ENCODE results near the gene SLC26A6. TPM values are rescaled to one million over a fixed set of nuclear protein-coding genes. Genes with fewer than 3 reads are reported as not detected.

The SLC26A6 gene
- polyA plus RNA-seq, 3 donors from 2014 or later = 2.2 to 7.8 (median 5.1) TPM

- Mint-ChIP-seq H3K36me3 (peaks cover 0 to 9% (median 8%) of the 10 kb centered on the region in 3 donors), H3K4me1 (no peaks in the 10 kb centered on the region), H3K27me3 (ENCODE audit: low read depth in 3 of 3) (peaks cover 0 to 3% (median 2%) of the 10 kb centered on the region in 3 donors), H3K27ac (no peak overlapping the region), H3K9me3 (no peaks in the 10 kb centered on the region), H3K4me3 (no peak overlapping the region)
- no peak for DNase-seq
Observed at GRCh38 chr3:48674505-48674904, 39.2 kb upstream of the SLC26A6 start.

DNA sequence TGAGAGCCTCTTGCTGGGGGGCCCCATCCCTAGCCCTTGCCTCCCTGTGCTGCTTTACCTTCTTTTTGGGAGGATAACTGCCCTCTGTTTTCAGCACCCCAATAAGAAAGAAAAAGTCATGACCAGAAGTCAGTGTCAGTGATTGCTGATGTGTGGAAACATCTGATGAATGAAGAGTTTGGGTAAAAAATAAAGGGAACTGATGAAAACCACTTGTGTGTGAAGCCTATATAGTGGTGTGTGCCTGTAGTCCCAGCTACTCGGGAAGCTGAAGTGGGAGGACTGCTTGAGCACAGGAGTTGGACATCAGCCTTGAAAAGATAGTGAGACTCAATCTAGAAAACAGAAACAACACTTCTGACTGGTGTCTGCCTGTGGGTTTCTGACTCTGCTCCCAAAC is 37.3 kb upstream of the SLC26A6 start:
- Mint-ChIP-seq H3K4me1 (no peaks in the 10 kb centered on the region), H3K9me3 (no peaks in the 10 kb centered on the region), H3K36me3 (peaks cover 0 to 3% (median 0%) of the 10 kb centered on the region in 3 donors), H3K27me3 (ENCODE audit: low read depth in 3 of 3) (peaks cover 0 to 2% (median 2%) of the 10 kb centered on the region in 3 donors), H3K27ac (no peak overlapping the region), H3K4me3 (no peak overlapping the region)
- no peak for DNase-seq

- Mint-ChIP-seq H3K36me3 (no peaks in the 10 kb centered on the region), H3K4me1 (peaks cover 18 to 24% of the 10 kb centered on the region in 2 donors), H3K9me3 (peaks cover 0 to 2% (median 0%) of the 10 kb centered on the region in 6 donors), H3K27ac (no peak overlapping the region), H3K27me3 (ENCODE audit: low read depth in 3 of 3) (peaks cover 18 to 26% (median 20%) of the 10 kb centered on the region in 3 donors), H3K4me3 (peak overlapping the region in 2 of 5 donors; percentile 27 to 43)
- DNase-seq = no peak
Observed at GRCh38 chr3:48664929-48665328, 29.7 kb upstream of the SLC26A6 start.

DNA sequence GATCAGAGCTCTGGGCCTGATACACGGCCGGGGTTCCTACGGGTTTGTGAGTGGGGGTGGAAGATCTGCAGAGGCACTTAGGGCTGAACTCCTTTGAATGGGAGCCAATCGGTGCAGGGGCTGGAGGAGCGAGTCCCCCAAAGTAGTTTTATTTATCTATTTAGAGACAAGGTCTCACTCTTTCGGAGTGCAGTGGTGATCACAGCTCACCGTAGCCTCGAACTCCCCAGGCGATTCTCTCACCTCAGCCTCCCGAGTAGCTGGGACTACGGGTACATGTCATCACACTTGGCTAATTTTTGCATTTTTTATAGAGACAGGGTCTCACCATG is 29.0 kb upstream of the SLC26A6 start:
- H3K36me3 Mint-ChIP-seq = no peaks in the 10 kb centered on the region
- peaks cover 18 to 30% (median 20%) of the 10 kb centered on the region in 3 donors for H3K27me3 Mint-ChIP-seq (ENCODE audit: low read depth in 3 of 3)
- peaks cover 0 to 2% (median 0%) of the 10 kb centered on the region in 6 donors for H3K9me3 Mint-ChIP-seq
- DNase-seq = no peak
- peak overlapping the region; percentile 76 to 89 (median 81) for H3K4me3 Mint-ChIP-seq
- peak overlapping the region in 2 of 6 donors; percentile 32 to 35 for H3K27ac Mint-ChIP-seq
- peaks cover 18 to 26% of the 10 kb centered on the region in 2 donors for H3K4me1 Mint-ChIP-seq

DNA sequence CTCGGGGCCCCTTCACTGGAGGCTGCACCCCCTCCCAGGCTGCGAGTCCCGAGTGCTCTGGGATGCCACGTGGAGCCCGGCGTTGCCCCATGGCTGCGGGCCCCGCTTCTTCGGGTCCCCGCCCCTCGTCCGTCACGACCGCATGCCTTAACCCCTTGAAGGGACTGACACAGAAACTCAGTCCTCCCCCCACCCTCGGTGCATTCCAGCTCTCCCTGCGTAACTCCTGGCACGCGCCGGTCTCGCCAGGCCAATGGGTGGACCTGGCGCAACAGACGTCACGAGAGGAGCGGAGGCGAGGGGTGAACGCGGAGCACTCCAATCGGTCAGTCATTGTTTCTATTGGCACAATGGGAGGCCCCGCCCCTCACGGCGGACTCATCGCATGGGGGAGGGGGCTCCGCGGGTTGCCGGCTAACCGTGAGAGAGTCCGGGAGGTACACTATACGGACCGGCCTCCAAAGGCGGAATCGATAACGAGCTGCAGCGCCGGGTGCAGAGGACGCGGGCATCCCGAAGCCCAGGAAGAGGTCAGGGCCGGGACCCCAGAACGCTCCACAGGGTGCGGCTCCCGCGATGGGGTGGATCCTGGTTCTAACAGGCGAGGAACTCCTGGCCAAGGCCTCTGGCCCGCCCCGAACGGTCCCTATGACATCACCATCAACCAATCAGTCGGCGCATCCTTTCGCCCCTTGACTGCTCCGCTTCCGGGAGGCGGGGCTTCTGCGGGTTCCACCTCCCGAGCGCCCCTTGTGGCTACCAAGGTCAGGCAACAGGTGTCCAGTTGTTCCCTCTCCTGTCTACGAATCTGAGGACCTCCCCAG is 28.4 kb upstream of the SLC26A6 start:
- DNase-seq = peak; percentile 86 to 87 (median 86)
- Mint-ChIP-seq H3K4me1 (peaks cover 18 to 26% of the 10 kb centered on the region in 2 donors), H3K27me3 (ENCODE audit: low read depth in 3 of 3) (peaks cover 18 to 30% (median 26%) of the 10 kb centered on the region in 3 donors), H3K9me3 (peaks cover 0 to 2% (median 0%) of the 10 kb centered on the region in 6 donors), H3K4me3 (peak overlapping the region; percentile 76 to 89 (median 81)), H3K27ac (peak overlapping the region in 3 of 6 donors; percentile 32 to 46 (median 35)), H3K36me3 (no peaks in the 10 kb centered on the region)

DNA sequence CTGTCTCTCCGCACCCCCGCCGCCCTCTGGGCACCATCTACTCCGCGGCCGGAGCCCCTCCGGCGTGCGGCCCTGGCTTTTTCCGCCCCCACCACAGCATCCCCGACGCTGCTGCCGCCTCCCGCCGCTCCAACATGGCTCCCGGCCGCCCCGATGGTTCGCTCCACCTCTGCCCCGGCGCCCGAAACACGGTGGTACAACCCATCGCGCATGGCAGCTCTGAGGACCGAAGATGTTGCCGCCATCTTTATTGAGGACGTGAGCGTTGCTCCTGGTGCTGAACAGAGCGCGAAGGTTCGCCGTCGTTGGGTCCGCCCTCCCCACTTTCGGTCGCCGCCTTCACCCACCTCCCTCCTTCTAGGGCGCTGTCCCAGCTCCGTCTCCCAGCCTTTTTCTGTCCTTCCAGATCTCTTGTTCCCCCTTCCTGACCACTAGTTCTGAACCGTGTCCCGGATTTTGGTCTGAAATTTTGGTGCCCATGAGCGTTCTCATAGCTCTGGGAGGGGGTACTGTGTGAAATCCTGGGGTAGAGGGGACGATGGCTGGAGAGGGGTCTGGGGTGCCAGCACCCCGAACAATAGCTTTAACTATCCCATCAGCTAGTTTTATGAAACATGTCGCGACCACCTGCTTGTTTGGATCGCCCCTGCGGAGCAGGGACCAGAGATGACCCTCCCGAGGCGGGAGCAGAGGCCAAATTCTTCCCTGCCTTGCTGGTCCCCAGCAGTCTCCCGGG is 27.7 kb upstream of the SLC26A6 start, which contains the start of gene CELSR3:
Gene CELSR3, minus strand, starts transcription at position 134 of the 736 bp plus-strand sequence. CDS start 252 bp downstream, outside the sequence.
- H3K27ac Mint-ChIP-seq = peak within 1 kb of the TSS in 3 of 6 donors; percentile 32 to 57 (median 46)
- peaks cover 18 to 26% of the 10 kb centered on the region in 2 donors for H3K4me1 Mint-ChIP-seq
- peaks cover 0 to 2% (median 0%) of the 10 kb centered on the region in 6 donors for H3K9me3 Mint-ChIP-seq
- peak; percentile 49 to 61 (median 54) for DNase-seq
- peaks cover 18 to 30% (median 27%) of the 10 kb centered on the region in 3 donors for H3K27me3 Mint-ChIP-seq (ENCODE audit: low read depth in 3 of 3)
- H3K4me3 Mint-ChIP-seq = peak within 1 kb of the TSS; percentile 76 to 89 (median 81)
- no peaks in the 10 kb centered on the region for H3K36me3 Mint-ChIP-seq

- Mint-ChIP-seq H3K9me3 (peaks cover 0 to 2% (median 0%) of the 10 kb centered on the region in 6 donors), H3K27ac (no peak overlapping the region), H3K4me1 (peaks cover 18 to 28% of the 10 kb centered on the region in 2 donors), H3K36me3 (no peaks in the 10 kb centered on the region), H3K4me3 (peak overlapping the region in 3 of 5 donors; percentile 60 to 68 (median 66)), H3K27me3 (ENCODE audit: low read depth in 3 of 3) (peaks cover 20 to 32% (median 31%) of the 10 kb centered on the region in 3 donors)
- no peak for DNase-seq
Observed at GRCh38 chr3:48662145-48662752, 27.0 kb upstream of the SLC26A6 start.

- Mint-ChIP-seq H3K4me3 (peak overlapping the region; percentile 60 to 68 (median 62)), H3K27me3 (ENCODE audit: low read depth in 3 of 3) (peaks cover 20 to 32% (median 31%) of the 10 kb centered on the region in 3 donors), H3K36me3 (no peaks in the 10 kb centered on the region), H3K4me1 (peaks cover 18 to 31% of the 10 kb centered on the region in 2 donors), H3K27ac (no peak overlapping the region), H3K9me3 (peaks cover 0 to 2% (median 0%) of the 10 kb centered on the region in 6 donors)
- DNase-seq = peak; percentile 73 to 80 (median 74)
Observed at GRCh38 chr3:48661501-48662144, 26.4 kb upstream of the SLC26A6 start.

GRCh38 chr3:48660800-48661400 is 25.6 kb upstream of the SLC26A6 start:
- H3K27me3 Mint-ChIP-seq (ENCODE audit: low read depth in 3 of 3) = peaks cover 20 to 32% (median 31%) of the 10 kb centered on the region in 3 donors
- peaks cover 18 to 32% of the 10 kb centered on the region in 2 donors for H3K4me1 Mint-ChIP-seq
- H3K9me3 Mint-ChIP-seq = peaks cover 0 to 2% (median 0%) of the 10 kb centered on the region in 6 donors
- DNase-seq = no peak
- no peak overlapping the region for H3K27ac Mint-ChIP-seq
- peak overlapping the region in 1 of 5 donors; percentile 17 for H3K4me3 Mint-ChIP-seq
- H3K36me3 Mint-ChIP-seq = no peaks in the 10 kb centered on the region

DNA sequence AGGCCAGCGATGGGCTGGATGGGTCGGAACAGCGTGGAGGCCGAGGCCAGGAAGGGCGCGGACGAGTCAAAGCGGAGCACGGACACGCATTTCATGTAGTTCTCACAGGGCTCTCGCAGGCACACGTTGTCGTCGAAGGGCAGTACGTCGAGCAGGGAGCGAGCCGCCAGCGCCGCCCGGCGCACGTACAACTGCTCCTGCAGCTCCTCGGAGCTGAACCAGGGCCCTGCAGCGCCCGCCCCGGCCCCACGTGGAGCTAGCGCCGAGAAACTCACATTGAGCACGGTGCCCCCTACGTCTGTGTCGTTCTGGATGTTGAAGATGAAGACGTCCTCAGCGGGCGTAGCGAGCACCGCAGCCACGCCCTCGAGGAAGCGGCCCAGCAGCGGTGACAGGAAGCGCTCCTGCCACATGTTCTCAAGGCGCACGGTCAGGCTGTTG is 21.6 kb upstream of the SLC26A6 start:
- H3K27me3 Mint-ChIP-seq (ENCODE audit: low read depth in 3 of 3) = peaks cover 8 to 18% (median 17%) of the 10 kb centered on the region in 3 donors
- H3K4me1 Mint-ChIP-seq = peaks cover 0 to 22% of the 10 kb centered on the region in 2 donors
- peak in 2 of 3 donors; percentile 17 to 50 for DNase-seq
- peak overlapping the region; percentile 70 to 74 (median 73) for H3K4me3 Mint-ChIP-seq
- peak overlapping the region in 3 of 6 donors; percentile 46 to 77 (median 65) for H3K27ac Mint-ChIP-seq
- H3K9me3 Mint-ChIP-seq = no peaks in the 10 kb centered on the region
- H3K36me3 Mint-ChIP-seq = no peaks in the 10 kb centered on the region

DNA sequence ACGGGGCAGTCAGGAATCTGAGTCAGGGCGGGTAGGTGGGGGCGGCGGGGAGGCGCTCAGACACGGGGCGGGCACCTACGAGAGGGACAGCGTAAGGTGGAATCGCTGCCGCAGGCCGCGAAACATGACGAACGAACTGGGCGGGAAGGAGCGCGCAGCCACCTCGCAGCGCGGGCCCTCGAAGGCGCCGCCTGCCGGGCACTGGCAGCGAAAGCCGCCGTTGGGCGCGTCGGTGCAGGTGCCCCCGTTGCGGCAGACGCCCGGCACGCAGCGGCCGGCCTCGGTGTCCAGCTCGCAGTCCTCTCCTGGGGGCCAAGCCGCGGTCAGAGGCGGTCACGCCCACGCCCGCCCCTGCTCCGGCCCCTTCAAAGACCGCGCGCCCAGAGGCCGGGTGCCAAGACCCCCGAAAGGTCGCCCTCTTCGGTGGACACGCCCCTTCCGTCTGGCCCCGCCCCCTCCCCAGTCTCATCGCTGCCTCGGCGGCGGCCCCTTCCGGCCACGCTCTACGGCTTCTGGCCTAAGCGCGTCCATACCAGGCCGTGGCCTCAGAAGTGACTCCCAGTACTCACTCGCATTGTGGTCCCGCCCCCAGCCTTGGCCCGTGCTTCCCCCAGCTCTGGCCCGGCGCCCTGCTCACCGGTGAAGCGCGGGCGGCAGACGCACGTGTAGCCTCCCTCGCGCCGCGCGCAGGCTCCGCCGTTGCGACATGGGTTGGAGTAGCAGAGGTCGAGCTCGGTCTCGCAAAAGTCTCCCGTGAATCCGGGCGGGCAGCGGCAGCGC is 21.0 kb upstream of the SLC26A6 start:
- H3K4me1 Mint-ChIP-seq = peaks cover 0 to 18% of the 10 kb centered on the region in 2 donors
- DNase-seq = peak; percentile 82 to 87 (median 85)
- peak overlapping the region; percentile 61 to 84 (median 74) for H3K27ac Mint-ChIP-seq
- no peaks in the 10 kb centered on the region for H3K36me3 Mint-ChIP-seq
- peak overlapping the region; percentile 73 to 83 (median 77) for H3K4me3 Mint-ChIP-seq
- H3K27me3 Mint-ChIP-seq (ENCODE audit: low read depth in 3 of 3) = peaks cover 6 to 14% (median 11%) of the 10 kb centered on the region in 3 donors
- no peaks in the 10 kb centered on the region for H3K9me3 Mint-ChIP-seq

GRCh38 chr3:48655606-48656005 is 20.3 kb upstream of the SLC26A6 start:
- peak; percentile 38 to 54 (median 43) for DNase-seq
- H3K4me3 Mint-ChIP-seq = peak overlapping the region; percentile 73 to 83 (median 77)
- H3K36me3 Mint-ChIP-seq = no peaks in the 10 kb centered on the region

More at GRCh38 chr3:48655606-48656005, 20.3 kb upstream of the SLC26A6 start:
- peaks cover 0 to 18% of the 10 kb centered on the region in 2 donors for H3K4me1 Mint-ChIP-seq
- H3K27me3 Mint-ChIP-seq (ENCODE audit: low read depth in 3 of 3) = peaks cover 2 to 14% (median 10%) of the 10 kb centered on the region in 3 donors
- H3K9me3 Mint-ChIP-seq = no peaks in the 10 kb centered on the region
- H3K27ac Mint-ChIP-seq = peak overlapping the region; percentile 61 to 84 (median 69)
